H1 (cell line): ENCODE data around the gene COL4A2. TPM values are rescaled to one million over a fixed set of nuclear protein-coding genes. Genes with fewer than 3 reads are reported as not detected.

ENCODE experiments used
- CREB1 ChIP-seq: IDR thresholded peaks from 2 replicates; pipeline ENCODE4 v1.6.1; 2012; ENCODE audit warnings: inconsistent platforms
- SUZ12 ChIP-seq: fragments of 200-600 bp; sonication (generic); IDR thresholded peaks from 2 replicates; pipeline ENCODE4 v1.6.1; 2012; ENCODE audit warnings: mild to moderate bottlenecking, inconsistent platforms, low read length, moderate library complexity, mixed read lengths
- TCF12 ChIP-seq: IDR thresholded peaks from 2 replicates; pipeline ENCODE4 v1.6.1; 2011; ENCODE audit warnings: low read depth, mild to moderate bottlenecking, low read length
- TEAD4 ChIP-seq: IDR thresholded peaks from 2 replicates; pipeline ENCODE4 v1.6.1; 2012; ENCODE audit warnings: low read depth, low read length, inconsistent platforms, mixed read lengths
- polyA plus RNA-seq, 7 experiments: library from polyadenylated mRNA; depleted of rRNA in 3 of 7; stranded (reverse) in 5 of 7; unstranded in 2 of 7; fragments of >200 nt in 5 of 7; fragments of 200-250 nt in 2 of 7; gene quantifications; 1 replicate in 5 of 7; 2 replicates in 1 of 7; 4 replicates in 1 of 7; pipeline versions ENCODE4 v1.2.1 to v1.2.3, GENCODE V29; 2011 to 2013; ENCODE audit warnings: missing spikeins in 2 of 7, mixed read lengths in 2 of 7
- total RNA-seq: library from RNA; stranded (reverse); fragmentation: NEBNext Ultra II Directional; extraction: Animal tissue kit (Norgen Biotek cat#: 25700); gene quantifications from 2 replicates; pipeline ENCODE4 v1.2.1, GENCODE V29; 2021

Gene COL4A2
- total and polyA plus RNA-seq, 2 of the 8 experiments (the other 6 are each of a cell fraction or from before 2014, with no cell fraction given): 80.4 to 87.3 TPM

GRCh38 chr13:110265682-110266430, 41.2 kb upstream of the COL4A2 start (continued):
- TF ChIP-seq SUZ12 (no peak), TEAD4 (no peak), CREB1 (no peak), TCF12 (no peak)
- TF ChIP-seq, all 59 proteins: peak for 0
